HG03280 (cell line): ENCODE results near the gene KRT2.

ENCODE experiments used
- ATAC-seq: cut with Tn5 transposase; IDR thresholded peaks from one replicate; pipeline ENCODE4 v1.9.1; 2021; ENCODE audit warnings: mild to moderate bottlenecking, moderate library complexity; ENCODE audit not compliant: unreplicated experiment

Gene KRT2

DNA sequence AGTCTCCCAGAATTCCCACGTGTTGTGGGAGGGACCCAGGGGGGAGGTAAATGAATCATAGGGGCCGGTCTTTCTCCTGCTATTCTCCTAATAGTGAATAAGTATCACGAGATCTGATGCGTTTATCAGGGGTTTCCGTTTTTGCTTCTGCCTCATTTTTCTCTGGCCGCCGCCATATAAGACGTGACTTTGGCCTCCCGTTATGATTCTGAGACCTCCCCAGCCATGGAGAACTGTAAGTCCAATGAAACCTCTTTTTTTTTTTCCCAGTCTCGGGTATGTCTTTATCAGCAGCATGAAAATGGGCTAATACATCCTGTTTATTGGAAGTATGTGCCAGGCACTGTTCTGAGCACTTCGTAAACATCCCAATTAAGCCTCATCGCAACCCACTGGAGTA is 51.5 kb downstream of the KRT2 start:
- ATAC-seq = no peak

DNA sequence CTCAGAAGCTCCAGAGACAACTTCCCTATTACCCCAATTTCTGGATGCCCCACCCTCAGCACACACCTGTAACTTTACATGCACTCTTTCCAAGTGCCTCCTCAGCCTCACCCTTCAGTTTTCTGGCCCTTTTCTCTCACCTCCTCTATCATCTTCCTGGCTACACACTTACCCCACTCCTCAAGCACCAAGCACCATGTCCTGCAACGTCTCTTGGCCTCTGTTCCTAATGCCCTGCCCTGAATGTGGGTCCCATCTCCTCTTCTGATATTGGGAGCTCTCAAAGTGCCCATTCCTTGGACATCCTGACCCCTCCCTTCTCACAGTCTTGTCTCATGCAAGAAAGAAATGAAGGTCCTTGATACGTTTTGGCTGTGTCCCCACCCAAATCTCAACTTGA is 51.9 kb downstream of the KRT2 start:
- no peak for ATAC-seq

DNA sequence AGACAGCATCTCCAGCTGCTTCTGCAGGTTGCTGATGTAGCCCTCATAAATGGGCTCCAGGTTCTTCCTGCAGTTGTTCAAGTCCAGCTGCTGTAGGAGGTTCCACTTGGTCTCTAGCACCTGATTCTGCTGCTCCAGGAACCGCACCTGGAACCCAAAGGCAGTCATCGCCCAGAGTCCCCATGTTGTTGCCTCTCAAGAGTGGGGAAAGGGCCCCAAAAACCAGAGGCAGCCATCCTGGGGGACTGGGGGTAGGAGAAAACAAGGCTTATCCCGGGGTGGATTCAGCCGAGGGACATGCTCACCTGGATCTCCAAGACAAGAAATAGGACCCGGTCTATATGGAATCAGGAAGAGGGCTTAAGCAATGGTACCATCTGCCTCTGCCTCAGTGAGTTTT is 53.0 kb downstream of the KRT2 start:
- ATAC-seq = no peak
